GM18505 (cell line): ENCODE results near the gene PDE4D.
"Not testable (repeated sequence)": the region's sequence is repeated elsewhere in the genome, so short reads cannot be mapped to it uniquely, and the experiment has no call there.

Source experiments
- ATAC-seq: cut with Tn5 transposase; IDR thresholded peaks from one replicate; pipeline ENCODE4 v1.9.1; 2021; ENCODE audit not compliant: unreplicated experiment
- POLR2A ChIP-seq: IDR thresholded peaks from 4 replicates; pipeline ENCODE4 v1.6.1; 2011; ENCODE audit warnings: borderline replicate concordance; ENCODE audit not compliant: insufficient read depth, insufficient read length; ENCODE audit errors: extremely low read depth

The PDE4D gene

DNA sequence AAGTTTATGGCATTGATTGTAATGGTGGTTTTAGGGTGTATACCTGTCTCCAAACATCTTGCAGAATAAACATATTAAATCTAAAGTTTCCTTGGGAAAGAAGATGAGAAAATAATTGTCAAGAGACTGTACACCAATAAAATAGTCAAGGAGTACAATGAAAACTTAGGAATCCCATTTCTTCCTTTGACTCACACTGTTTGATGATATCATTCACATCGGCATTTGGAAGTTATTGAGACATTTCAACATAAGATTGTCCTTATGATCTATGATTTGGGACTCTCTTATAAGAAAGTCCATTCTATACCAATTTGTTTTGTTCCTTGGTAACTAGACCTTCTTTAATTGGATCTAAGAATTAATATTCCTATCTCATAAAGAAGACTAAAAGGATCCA is 828.0 kb downstream of the PDE4D start:
- TF ChIP-seq POLR2A: no peak
- ATAC-seq: no peak

- TF ChIP-seq POLR2A: no peak
- ATAC-seq: no peak
Measured at GRCh38 chr5:59064293-59064692, 829.2 kb downstream of the PDE4D start.

DNA sequence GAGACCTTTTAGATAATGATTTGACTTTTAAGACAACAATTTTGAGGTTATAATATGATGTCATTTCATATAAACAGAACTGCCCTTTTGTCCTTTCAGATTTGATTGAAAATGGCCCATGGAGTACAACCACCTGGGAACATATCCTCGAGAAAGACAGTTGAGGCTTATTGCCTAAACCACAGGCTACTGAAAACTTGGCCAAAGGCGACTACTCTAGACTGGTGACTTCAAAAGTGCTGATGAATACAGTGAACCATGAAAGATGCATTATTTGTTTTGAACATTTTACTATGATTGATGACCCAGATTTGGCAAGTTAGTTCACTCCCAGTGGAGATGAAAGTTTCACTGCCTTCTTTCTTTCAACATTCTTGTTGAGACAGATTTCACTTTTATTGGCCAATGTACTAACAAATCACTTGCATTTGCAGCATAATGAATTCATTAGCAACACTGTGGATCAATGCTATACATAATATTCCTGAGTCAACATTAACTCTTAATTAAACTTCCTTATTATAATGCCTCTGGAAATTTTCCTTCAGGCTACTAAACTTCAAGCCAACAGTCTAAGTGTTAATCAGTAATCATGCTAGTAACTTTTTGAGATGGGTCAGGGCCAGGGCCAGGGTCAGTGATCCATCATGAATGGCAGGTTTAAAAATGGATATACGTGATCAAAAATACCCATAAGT is 830.4 kb downstream of the PDE4D start:
- no peak for TF ChIP-seq POLR2A
- ATAC-seq: no peak

DNA sequence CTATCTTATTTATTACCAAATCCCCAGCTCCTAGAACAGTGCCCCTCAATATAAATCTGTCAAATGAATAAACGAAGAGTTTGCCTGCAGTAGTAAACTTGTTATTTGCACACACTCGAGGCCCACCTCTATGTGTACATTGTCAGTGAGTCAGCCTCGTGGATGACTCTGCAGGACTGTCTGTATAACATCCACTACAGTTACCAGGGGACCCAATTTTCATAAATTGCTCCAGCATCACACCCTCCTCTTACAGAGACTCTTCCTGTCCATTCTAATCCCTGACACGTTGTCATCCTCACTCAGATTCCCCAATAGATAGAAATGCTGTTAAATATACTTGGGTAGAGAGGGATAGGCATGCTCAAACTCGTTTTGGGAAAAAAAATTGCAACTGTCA is 832.1 kb downstream of the PDE4D start:
- ATAC-seq: no peak
- TF ChIP-seq POLR2A: no peak

- no peak for TF ChIP-seq POLR2A
- no peak for ATAC-seq
Measured at GRCh38 chr5:59058969-59059687, 834.4 kb downstream of the PDE4D start.

- ATAC-seq: no peak
- no peak for TF ChIP-seq POLR2A
Measured at GRCh38 chr5:59058237-59058636, 835.3 kb downstream of the PDE4D start.

DNA sequence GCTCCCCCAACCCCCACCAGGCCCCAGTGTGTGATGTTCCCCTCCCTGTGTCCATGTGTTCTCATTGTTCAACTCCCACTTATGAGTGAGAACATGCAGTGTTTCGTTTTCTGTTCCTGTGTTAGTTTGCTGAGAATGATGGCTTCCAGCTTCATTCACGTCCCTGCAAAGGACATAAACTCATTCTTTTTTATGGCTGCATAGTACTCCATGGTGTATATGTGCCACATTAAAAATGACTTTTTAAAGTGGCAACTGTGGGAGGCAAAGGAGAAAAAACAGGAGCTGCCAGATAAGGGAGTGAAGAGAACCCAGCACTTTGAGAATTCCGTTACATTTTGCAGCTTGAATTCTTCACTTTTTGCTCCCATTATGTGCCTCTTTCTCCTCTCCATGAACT is 836.9 kb downstream of the PDE4D start:
- not testable (repeated sequence) for ATAC-seq

GRCh38 chr5:59055745-59056448 is 837.6 kb downstream of the PDE4D start:
- no peak for TF ChIP-seq POLR2A

DNA sequence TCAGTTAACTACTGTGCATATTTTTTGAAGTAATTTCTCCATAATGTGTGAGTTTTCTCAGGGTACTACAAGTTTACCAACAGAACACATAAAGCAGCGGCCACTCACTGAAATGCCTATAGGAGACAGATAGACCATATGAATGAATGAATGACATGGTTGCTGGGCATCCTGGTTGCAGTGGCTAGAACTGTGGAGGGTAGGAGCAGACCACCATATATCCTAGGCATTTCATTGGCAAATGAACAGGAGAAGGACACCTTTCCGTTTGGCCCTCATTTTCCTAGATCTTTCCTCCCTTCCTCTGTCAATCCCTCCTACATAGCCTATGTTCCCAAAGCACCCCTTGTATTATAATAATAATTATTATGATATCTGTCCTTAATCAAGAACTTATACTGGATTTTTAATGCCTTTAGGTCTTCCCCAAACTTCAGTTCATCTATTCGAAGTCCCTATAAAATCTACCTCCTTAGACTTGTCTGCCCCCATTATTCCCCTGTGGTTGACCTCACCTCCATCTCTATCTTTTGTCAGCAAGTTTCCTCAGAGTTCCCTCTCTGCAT is 838.5 kb downstream of the PDE4D start:
- ATAC-seq: no peak
- TF ChIP-seq POLR2A: no peak

More at GRCh38 chr5:59055745-59056448, 837.6 kb downstream of the PDE4D start:
- ATAC-seq: no peak

DNA sequence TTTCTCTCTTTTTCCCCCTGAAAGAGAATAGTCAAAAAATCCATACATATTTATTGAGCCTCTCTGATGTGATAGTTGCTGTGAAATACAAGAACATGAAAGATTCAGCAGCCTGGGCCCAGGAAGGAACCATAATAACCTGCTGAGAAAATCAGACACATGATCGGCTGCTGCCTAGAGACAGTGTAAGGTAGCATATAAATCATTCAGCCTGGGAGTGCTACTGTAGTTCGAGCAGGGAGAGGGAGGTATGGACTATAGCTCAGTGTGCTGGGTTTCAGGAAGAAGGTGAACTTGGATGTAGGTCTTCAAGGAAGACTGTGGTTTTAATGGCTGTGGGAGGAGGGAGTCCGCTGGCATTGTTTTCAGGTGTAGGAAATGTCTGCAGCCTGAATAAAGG is 841.6 kb downstream of the PDE4D start:
- ATAC-seq: no peak
- TF ChIP-seq POLR2A: no peak

DNA sequence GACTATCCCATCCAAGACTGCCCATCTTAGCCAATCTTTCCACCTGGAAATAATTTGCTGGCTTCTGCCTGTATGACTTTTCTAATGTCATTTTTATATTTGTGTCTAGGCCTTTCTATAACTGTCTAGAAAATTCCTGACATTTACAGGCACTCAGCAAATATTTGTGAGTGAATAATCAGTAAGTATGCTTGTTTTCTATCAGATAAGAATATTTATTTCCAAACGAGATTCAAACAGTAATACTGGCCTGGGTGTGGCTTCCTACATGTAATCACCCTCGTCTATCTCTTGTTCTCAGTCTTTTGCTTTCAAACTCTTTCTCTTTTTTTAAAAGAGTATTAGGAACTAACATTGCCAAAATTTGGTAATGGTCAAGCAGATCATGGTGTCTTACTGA is 844.4 kb downstream of the PDE4D start:
- ATAC-seq: no peak
- TF ChIP-seq POLR2A: no peak

- TF ChIP-seq POLR2A: no peak
- ATAC-seq: no peak
Measured at GRCh38 chr5:59042201-59043055, 851.1 kb downstream of the PDE4D start.

DNA sequence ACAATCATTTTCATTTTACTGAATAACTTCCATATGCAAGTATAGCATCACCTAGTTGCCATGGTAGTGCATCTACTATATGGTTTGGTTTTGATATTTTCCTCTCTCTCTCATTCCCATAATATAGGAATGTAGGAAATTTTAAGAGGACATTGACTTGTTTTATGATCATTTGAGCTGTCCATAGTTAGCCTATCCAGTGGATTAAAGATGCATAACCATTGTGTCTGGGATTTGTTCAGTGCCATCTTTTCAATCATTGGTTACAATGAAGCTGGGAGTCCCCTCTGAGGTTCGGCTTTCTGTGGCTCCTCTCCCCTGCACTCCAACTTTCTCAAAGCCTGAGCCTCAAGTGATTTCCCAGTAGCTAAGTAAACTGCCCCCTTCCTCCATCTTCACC is 852.2 kb downstream of the PDE4D start:
- no peak for ATAC-seq
- TF ChIP-seq POLR2A: no peak

- ATAC-seq: no peak
- no peak for TF ChIP-seq POLR2A
Measured at GRCh38 chr5:59040804-59041201, 852.7 kb downstream of the PDE4D start.
